NCI-H2171 treated with DMSO at 0.1 percent for 48 hours (cell line): Measurements from ENCODE around the gene TMEM187.

ENCODE experiments used
- DNase-seq: peaks from one replicate; lab custom pipeline; 2025; lab: John Stamatoyannopoulos, UW

TMEM187 gene

GRCh38 chrX:153934762-153935325, 37.7 kb upstream of the TMEM187 start, which contains the start of gene NAA10:
NAA10 (minus strand) TSS chrX:153935037; CDS start chrX:153934904, 133 bp downstream.
- peak; percentile 47 for DNase-seq

GRCh38 chrX:153935326-153935851, 37.2 kb upstream of the TMEM187 start:
- DNase-seq, result peak; percentile 44

GRCh38 chrX:153937056-153937455, 35.5 kb upstream of the TMEM187 start:
- DNase-seq, result no peak

- DNase-seq, result no peak
Measured at GRCh38 chrX:153938226-153938786, 34.2 kb upstream of the TMEM187 start.

- no peak for DNase-seq
Measured at GRCh38 chrX:153939573-153939972, 33.0 kb upstream of the TMEM187 start.

- no peak for DNase-seq
Measured at GRCh38 chrX:153941336-153942252, 31.0 kb upstream of the TMEM187 start.

GRCh38 chrX:153944140-153944799, 28.3 kb upstream of the TMEM187 start, which contains the start of gene RENBP:
RENBP (minus strand) TSS chrX:153944643; CDS start chrX:153944610, 33 bp downstream.
- DNase-seq, result no peak

- no peak for DNase-seq
Measured at GRCh38 chrX:153944800-153945150, 27.8 kb upstream of the TMEM187 start.

GRCh38 chrX:153945956-153946943, 26.3 kb upstream of the TMEM187 start:
- no peak for DNase-seq

- peak; percentile 76 for DNase-seq
Measured at GRCh38 chrX:153947009-153947769, 25.4 kb upstream of the TMEM187 start.

GRCh38 chrX:153948002-153948466, 24.5 kb upstream of the TMEM187 start:
- DNase-seq, result no peak

GRCh38 chrX:153948847-153949805, 23.4 kb upstream of the TMEM187 start:
- DNase-seq, result no peak

- no peak for DNase-seq
Measured at GRCh38 chrX:153950127-153950526, 22.4 kb upstream of the TMEM187 start.

- DNase-seq, result no peak
Measured at GRCh38 chrX:153951683-153952372, 20.7 kb upstream of the TMEM187 start.

- DNase-seq, result no peak
Measured at GRCh38 chrX:153952373-153953026, 20.1 kb upstream of the TMEM187 start.

GRCh38 chrX:153953342-153953830, 19.2 kb upstream of the TMEM187 start:
- peak; percentile 59 for DNase-seq

GRCh38 chrX:153953892-153954557, 18.5 kb upstream of the TMEM187 start:
- DNase-seq, result no peak
